ENCODE data around the gene PINK1. TPM values are rescaled to one million over a fixed set of nuclear protein-coding genes. Genes with fewer than 3 reads are reported as not detected.
A peak's percentile ranks its signal among the peaks of the same experiment; 100 is the strongest.

Gene PINK1
- total RNA-seq, 2 donors from 2014 or later = 115 to 136 TPM

DNA sequence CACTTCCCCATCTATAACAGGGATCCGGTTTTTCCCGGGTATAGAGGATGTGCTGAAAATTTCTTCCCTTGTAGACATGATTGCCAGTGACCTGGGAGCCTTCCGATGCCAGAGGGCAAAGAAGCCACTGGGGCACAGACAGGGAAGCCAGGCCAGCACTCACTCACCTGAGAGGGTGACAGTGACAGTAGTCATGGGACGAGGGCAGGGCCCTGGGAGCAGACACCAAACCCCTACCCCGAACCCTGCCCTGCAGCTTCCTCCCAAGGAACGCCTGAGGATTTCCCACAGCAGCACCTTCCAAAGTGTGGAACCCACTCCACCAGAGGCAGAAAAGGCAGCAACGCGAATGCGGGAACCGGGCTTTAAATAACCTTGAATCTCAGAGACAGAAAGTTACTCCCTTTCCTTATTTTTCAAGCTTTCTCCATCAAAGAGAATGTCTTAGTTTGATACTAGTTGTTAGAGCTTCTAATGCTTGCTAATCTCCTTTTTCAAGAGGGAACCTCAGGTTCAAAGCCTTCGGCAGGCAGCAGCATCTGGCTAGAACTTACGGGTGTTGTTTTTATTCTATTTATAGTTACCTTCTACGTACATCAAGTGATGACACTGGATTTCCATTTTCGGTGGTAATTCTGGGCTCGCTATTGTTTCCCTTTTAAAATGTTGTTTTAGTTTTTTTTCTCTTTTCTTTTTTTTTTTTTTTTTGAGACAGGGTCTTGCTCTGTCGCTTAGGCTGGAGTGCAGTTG, 25.1 kb downstream of the PINK1 start:
- WGBS = 86% methylated on average over 16 of the region's 16 CpGs
- H3K4me3 ChIP-seq = no peak overlapping the region
- H3K36me3 ChIP-seq = peaks cover 7 to 12% of the 10 kb centered on the region in 2 donors
- TF ChIP-seq POLR2AphosphoS5 (IDR thresholded peaks at IDR 0.05) = no peak
- TF ChIP-seq, protein P1, sequence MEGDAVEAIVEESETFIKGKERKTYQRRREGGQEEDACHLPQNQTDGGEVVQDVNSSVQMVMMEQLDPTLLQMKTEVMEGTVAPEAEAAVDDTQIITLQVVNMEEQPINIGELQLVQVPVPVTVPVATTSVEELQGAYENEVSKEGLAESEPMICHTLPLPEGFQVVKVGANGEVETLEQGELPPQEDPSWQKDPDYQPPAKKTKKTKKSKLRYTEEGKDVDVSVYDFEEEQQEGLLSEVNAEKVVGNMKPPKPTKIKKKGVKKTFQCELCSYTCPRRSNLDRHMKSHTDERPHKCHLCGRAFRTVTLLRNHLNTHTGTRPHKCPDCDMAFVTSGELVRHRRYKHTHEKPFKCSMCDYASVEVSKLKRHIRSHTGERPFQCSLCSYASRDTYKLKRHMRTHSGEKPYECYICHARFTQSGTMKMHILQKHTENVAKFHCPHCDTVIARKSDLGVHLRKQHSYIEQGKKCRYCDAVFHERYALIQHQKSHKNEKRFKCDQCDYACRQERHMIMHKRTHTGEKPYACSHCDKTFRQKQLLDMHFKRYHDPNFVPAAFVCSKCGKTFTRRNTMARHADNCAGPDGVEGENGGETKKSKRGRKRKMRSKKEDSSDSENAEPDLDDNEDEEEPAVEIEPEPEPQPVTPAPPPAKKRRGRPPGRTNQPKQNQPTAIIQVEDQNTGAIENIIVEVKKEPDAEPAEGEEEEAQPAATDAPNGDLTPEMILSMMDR (IDR thresholded peaks at IDR 0.05) = no peak
- TF ChIP-seq POLR2A (IDR thresholded peaks at IDR 0.05) = no peak
- no peak overlapping the region for H3K27ac ChIP-seq
- no peaks in the 10 kb centered on the region for H3K27me3 ChIP-seq (replicated peaks; ENCODE audit: insufficient read depth)
- no peaks in the 10 kb centered on the region for H3K9me3 ChIP-seq
- no peak for DNase-seq (ENCODE audit: low spot score)
- no peaks in the 10 kb centered on the region for H3K4me1 ChIP-seq (replicated peaks)
- intact Hi-C loops (cut with DNase I) = no loop called here

DNA sequence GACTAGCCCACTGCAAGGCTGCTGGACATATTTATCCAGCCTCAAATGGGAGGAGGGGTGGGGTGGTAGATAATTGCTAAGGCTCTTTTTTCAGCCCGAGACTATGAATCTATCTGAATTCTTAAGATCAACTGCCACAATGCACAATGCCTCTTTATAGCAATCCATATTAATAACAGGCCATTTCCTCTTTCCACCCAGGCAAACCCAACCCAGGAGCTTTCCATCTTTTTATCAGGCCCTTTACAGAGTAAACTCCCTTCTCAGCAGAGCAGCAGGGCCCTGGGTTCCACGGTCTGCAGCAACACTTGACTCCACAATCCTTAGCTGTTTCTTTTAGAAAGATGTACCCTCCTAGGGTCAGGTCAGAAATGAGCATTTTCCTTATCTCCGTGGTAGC, 27.1 kb downstream of the PINK1 start:
- intact Hi-C loops (cut with DNase I) = no loop called here
- H3K27ac ChIP-seq = no peak overlapping the region
- no peak for DNase-seq (ENCODE audit: low spot score)
- no peaks in the 10 kb centered on the region for H3K9me3 ChIP-seq
- peaks cover 2 to 4% of the 10 kb centered on the region in 2 donors for H3K36me3 ChIP-seq
- WGBS = 14% methylated on average over 3 of the region's 3 CpGs
- H3K4me3 ChIP-seq = peak overlapping the region; percentile 72 to 85
- no peak for TF ChIP-seq POLR2A (IDR thresholded peaks at IDR 0.05)
- TF ChIP-seq POLR2AphosphoS5 (IDR thresholded peaks at IDR 0.05) = no peak
- TF ChIP-seq, protein P1 (IDR thresholded peaks at IDR 0.05) = no peak
- H3K27me3 ChIP-seq (replicated peaks; ENCODE audit: insufficient read depth) = no peaks in the 10 kb centered on the region
- H3K4me1 ChIP-seq (replicated peaks) = no peaks in the 10 kb centered on the region

DNA sequence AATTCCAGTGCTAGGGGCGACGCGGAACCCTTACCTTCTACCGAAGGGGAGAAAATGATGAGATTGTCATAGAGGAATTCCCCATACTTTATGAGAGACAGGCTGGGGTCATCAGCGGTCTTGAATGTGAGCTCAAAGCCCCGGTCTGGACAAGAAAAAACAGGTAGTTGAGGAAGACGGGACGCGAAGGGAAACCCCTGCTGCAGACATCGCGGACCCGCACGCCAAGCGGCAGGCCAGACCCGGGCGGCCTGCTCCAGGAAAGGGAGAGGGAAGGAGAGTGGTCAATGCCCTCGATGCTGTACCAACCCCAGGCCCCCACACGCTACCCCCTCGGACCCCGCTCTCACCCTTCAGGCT, 27.6 kb downstream of the PINK1 start:
- H3K4me3 ChIP-seq = peak overlapping the region; percentile 72 to 85
- under 1% methylated on average over 20 of the region's 20 CpGs for WGBS
- no peaks in the 10 kb centered on the region for H3K36me3 ChIP-seq
- TF ChIP-seq, protein P1 (IDR thresholded peaks at IDR 0.05) = no peak
- TF ChIP-seq POLR2AphosphoS5 (IDR thresholded peaks at IDR 0.05) (no peak), POLR2A (IDR thresholded peaks at IDR 0.05) (no peak)
- H3K4me1 ChIP-seq (replicated peaks) = no peaks in the 10 kb centered on the region
- no peaks in the 10 kb centered on the region for H3K9me3 ChIP-seq
- intact Hi-C loops (cut with DNase I) = no loop called here
- H3K27me3 ChIP-seq (replicated peaks; ENCODE audit: insufficient read depth) = no peaks in the 10 kb centered on the region
- DNase-seq (ENCODE audit: low spot score) = no peak
- peak overlapping the region; percentile 24 to 28 for H3K27ac ChIP-seq

DNA sequence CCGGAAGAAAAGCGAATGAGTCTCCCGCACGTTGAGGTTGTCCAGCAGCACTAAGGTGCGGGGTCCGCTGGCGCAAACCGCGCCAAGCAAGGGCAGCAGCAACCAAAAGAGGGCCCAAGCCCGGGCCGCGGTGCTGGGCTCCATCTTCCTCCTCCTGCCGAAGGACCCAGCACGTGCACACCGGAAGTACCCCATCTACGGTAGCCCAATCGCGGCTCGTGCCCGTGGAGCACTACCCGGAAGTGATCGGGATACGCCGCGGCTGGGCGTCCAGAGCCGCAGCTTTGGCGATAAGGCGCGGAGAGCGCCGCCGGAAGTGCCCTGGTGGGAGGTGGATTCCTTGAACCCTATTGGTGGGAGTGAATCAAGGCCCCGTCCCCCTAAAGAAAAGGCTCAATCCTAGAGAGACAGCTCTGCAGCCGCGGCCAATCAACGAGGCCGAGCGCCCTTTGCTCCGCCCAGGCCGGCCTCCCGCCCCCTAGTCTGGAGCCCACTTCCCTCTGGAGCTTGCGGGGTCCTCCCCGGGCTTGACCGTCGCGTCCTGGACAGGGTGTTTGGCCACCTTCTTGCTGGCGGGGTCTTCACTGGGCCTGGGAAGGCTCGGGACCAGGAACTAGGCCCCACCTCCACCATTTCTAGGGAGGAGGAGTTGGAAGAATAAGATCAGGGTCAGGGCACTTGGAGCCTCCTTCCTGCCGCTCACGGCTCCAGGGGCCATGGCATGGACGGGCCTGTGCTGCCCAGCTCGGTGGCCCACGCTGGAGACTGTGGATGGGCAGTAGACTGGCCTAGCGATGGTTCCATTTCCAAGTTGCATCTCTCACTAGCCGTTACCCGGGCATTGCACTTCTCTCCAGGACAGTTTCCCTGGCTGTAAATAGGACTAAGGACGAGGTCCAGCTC, 28.2 kb downstream of the PINK1 start, which contains the start of gene DDOST:
Gene DDOST (minus strand): TSS at position 163 of the 903 bp plus-strand sequence. CDS start 19 bp downstream, at position 144.
- WGBS = under 1% methylated on average over 40 of the region's 58 CpGs
- Histone ChIP-seq H3K4me3 (peak within 1 kb of the TSS; percentile 72 to 85), H3K9me3 (no peaks in the 10 kb centered on the region), H3K4me1 (replicated peaks) (no peaks in the 10 kb centered on the region), H3K27ac (peak within 1 kb of the TSS; percentile 71 to 78), H3K27me3 (replicated peaks; ENCODE audit: insufficient read depth) (no peaks in the 10 kb centered on the region), H3K36me3 (no peaks in the 10 kb centered on the region)
- peak; percentile 95 for DNase-seq (ENCODE audit: low spot score)
- TF ChIP-seq POLR2A (IDR thresholded peaks at IDR 0.05) = peak; percentile 15
- TF ChIP-seq POLR2AphosphoS5 (IDR thresholded peaks at IDR 0.05) = peak; percentile 95
- TF ChIP-seq, protein P1 (IDR thresholded peaks at IDR 0.05) = peak in 3 of 4 experiments; percentile 62 to 82 (median 71)
- intact Hi-C loops (cut with DNase I) = no loop called here

Data from prostate gland (tissue), 2 donors.